OCI-LY3 (cell line): Measurements from ENCODE around the gene RTKN.
"Not testable (repeated sequence)": the region's sequence is repeated elsewhere in the genome, so short reads cannot be mapped to it uniquely, and the experiment has no call there.

Source experiments
- H2AFZ ChIP-seq: fragments of 200-600, 300-600 bp; shearing (Covaris generic); 2 replicates; pipeline ENCODE4 v1.6.0; 2014; ENCODE audit warnings: antibody characterized with exemption, low read depth, low read length
- H3K27ac ChIP-seq: fragments of 200-600, 300-600 bp; sonication (generic); 2 replicates; pipeline ENCODE4 v1.5.1; 2014; ENCODE audit warnings: mild to moderate bottlenecking, low read length, moderate library complexity, mixed read lengths
- H3K27me3 ChIP-seq: fragments of 200-600, 300-600 bp; sonication (generic); 2 replicates; pipeline ENCODE4 v1.6.1; 2014; ENCODE audit warnings: low read depth, low read length, mixed read lengths
- H3K36me3 ChIP-seq: fragments of 200-600, 300-600 bp; sonication (generic); replicated peaks from 2 replicates; pipeline ENCODE3; 2014; ENCODE audit warnings: low read depth, low read length, mixed read lengths
- H3K4me1 ChIP-seq: fragments of 300-600, 200-600 bp; sonication (generic); 2 replicates; pipeline ENCODE4 v1.6.1; 2014; ENCODE audit warnings: low read length, mixed read lengths
- H3K4me2 ChIP-seq: fragments of 200-600, 300-600 bp; sonication (generic); 2 replicates; pipeline ENCODE4 v1.6.1; 2014; ENCODE audit warnings: low read length, mixed read lengths
- H3K4me3 ChIP-seq: fragments of 300-600, 200-600 bp; sonication (generic); 2 replicates; pipeline ENCODE4 v1.5.1; 2014; ENCODE audit warnings: antibody characterized with exemption, mild to moderate bottlenecking, low read length, moderate library complexity
- H3K79me2 ChIP-seq: fragments of 300-600, 200-600 bp; shearing (Covaris generic); 2 replicates; pipeline ENCODE4 v1.6.1; 2014; ENCODE audit warnings: mild to moderate bottlenecking, low read length, mixed read lengths
- H3K9ac ChIP-seq: fragments of 300-600, 200-600 bp; shearing (Covaris generic); 2 replicates; pipeline ENCODE4 v1.6.0; 2014; ENCODE audit warnings: mild to moderate bottlenecking, low read length, moderate library complexity
- H3K9me3 ChIP-seq: fragments of 200-600, 300-600 bp; shearing (Covaris generic); 2 replicates; pipeline ENCODE4 v1.6.1; 2014; ENCODE audit warnings: low read length, mixed read lengths; ENCODE audit not compliant: insufficient read depth
- H4K20me1 ChIP-seq: fragments of 200-600, 300-600 bp; sonication (generic); 2 replicates; pipeline ENCODE4 v1.6.1; 2016; ENCODE audit warnings: low read length, mixed read lengths; ENCODE audit not compliant: insufficient read depth
- EZH2phosphoT487 ChIP-seq: fragments of 200-600 bp; shearing (Covaris generic); IDR thresholded peaks from 2 replicates; pipeline ENCODE4 v1.6.1; 2018; ENCODE audit warnings: antibody characterized with exemption, mixed run types, low read depth
- TF ChIP-seq, protein P1 (sequence below): fragments of 200-600, 300-600 bp; sonication (generic); IDR thresholded peaks from 2 replicates; pipeline ENCODE4 v1.5.1; 2014; ENCODE audit warnings: antibody characterized with exemption, low read length, low read depth

Gene RTKN

DNA sequence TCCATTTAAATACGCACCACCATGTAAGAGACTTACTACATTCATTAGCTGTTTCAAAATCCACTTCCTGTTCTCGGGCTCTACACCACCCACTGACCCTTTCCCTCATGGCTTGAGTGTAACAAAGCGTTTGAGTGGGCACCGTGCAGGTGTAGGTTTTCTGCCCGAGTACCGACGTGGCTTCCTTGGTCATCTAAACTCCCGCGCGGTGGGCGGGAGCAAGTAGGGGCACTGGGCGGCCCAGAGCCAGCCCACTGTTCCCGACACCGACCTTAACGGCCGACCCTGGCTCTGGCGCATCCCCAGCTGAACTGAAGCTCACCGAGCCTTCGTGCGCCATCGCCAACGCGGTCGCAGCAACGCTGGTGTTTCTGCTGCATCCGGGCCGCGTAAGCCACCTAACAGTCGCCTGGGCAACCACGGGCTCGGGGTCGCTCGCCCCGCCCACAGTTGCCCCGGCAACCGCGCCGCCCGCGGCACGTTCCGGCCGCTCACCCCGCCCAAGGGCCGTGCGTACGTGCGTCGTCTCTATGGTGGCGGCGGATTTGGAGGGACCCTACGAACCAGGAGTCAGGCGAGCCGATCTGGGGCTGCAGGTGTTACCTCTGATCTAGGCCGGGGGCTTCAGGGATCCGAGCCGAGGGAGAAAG is 20.4 kb downstream of the RTKN start, which contains the start of the genes C2orf81 and WDR54:
Gene C2orf81 (minus strand): TSS at position 399 of the 650 bp plus-strand sequence. CDS start 59 bp downstream, at position 340.
Gene WDR54 (plus strand): TSS at position 510 of the 650 bp plus-strand sequence. CDS start 424 bp downstream, outside the sequence.
- Histone ChIP-seq H3K27ac (peak within 1 kb of the TSS; percentile 68), H3K79me2 (no peaks in the 10 kb centered on the region), H4K20me1 (no peaks in the 10 kb centered on the region), H3K4me3 (peak within 1 kb of the TSS; percentile 88), H3K4me1 (peaks cover 32% of the 10 kb centered on the region), H3K9me3 (no peaks in the 10 kb centered on the region), H3K27me3 (no peaks in the 10 kb centered on the region), H2AFZ (peak within 1 kb of the TSS; percentile 63; the same call in 1 of the 2 replicates), H3K4me2 (peak within 1 kb of the TSS; percentile 98), H3K36me3 (peaks cover 24% of the 10 kb centered on the region), H3K9ac (peak within 1 kb of the TSS; percentile 76)
- TF ChIP-seq, protein P1, sequence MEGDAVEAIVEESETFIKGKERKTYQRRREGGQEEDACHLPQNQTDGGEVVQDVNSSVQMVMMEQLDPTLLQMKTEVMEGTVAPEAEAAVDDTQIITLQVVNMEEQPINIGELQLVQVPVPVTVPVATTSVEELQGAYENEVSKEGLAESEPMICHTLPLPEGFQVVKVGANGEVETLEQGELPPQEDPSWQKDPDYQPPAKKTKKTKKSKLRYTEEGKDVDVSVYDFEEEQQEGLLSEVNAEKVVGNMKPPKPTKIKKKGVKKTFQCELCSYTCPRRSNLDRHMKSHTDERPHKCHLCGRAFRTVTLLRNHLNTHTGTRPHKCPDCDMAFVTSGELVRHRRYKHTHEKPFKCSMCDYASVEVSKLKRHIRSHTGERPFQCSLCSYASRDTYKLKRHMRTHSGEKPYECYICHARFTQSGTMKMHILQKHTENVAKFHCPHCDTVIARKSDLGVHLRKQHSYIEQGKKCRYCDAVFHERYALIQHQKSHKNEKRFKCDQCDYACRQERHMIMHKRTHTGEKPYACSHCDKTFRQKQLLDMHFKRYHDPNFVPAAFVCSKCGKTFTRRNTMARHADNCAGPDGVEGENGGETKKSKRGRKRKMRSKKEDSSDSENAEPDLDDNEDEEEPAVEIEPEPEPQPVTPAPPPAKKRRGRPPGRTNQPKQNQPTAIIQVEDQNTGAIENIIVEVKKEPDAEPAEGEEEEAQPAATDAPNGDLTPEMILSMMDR, result no peak
- no peak for TF ChIP-seq EZH2phosphoT487

DNA sequence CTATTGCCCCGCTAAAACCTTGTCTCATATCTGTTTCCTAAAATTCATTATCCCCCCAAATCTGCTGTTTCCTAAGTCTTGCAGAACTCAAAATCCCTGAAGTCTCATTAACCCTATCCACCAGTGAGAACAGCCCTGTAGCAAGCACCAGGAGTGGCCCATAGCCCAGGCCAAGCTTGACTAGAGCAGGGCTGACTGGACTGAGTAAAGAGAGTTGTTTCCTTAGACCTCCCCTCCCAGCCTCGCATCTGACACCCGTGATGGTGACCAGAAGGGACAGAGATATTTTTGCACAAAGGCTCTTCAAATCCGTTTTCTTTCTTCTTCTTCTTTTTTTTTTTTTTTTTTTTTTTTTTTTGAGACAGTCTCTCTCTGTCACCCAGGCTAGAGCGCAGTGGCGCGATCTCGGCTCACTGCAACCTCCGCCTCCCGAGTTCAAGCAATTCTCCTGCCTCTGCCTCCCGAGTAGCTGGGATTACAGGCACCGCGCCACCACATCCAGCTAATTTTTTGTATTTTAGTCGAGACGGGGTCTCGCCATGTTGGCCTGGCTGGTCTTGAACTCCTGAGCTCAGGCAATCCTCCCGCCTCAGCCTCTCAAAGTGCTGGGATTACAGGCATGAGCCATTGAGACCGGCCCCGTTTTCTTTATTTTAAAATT is 21.2 kb downstream of the RTKN start:
- Histone ChIP-seq H3K4me3 (peak overlapping the region; percentile 88), H3K36me3 (peaks cover 18% of the 10 kb centered on the region), H3K4me1 (peaks cover 32% of the 10 kb centered on the region), H3K4me2 (peak overlapping the region; percentile 98), H3K9ac (peak overlapping the region; percentile 65), H3K27ac (peak overlapping the region; percentile 68)
- H2AFZ ChIP-seq, H3K27me3 ChIP-seq, H3K9me3 ChIP-seq, H3K79me2 ChIP-seq, H4K20me1 ChIP-seq: not testable (repeated sequence)

DNA sequence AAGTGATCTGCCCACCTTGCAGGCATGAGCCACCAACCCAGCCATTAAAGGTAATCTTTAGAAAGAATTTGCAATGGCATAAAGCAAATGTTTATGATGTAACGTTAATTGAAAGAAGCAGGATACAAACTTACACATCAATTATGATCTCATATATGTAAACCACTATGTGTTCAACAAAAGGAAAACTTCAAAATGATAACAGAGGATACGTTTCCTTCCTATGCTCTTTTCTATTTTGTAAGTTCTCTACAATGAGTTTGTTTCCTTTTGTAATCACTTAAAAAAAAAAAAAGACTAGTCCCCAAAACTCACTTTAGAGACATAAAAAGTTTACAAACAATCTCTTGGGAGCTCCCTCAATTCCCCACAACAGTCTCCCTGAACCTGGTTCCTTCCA is 21.7 kb downstream of the RTKN start:
- Histone ChIP-seq H4K20me1 (no peaks in the 10 kb centered on the region), H3K9me3 (no peaks in the 10 kb centered on the region), H3K27me3 (no peaks in the 10 kb centered on the region), H3K4me1 (peaks cover 32% of the 10 kb centered on the region), H3K27ac (peak overlapping the region; percentile 31), H3K4me2 (peak overlapping the region; percentile 98), H3K36me3 (peaks cover 14% of the 10 kb centered on the region), H3K79me2 (no peaks in the 10 kb centered on the region), H3K9ac (0 out of 2 replicates have a peak overlapping the region, but pooled peaks have one; percentile 15), H3K4me3 (peak overlapping the region; percentile 88), H2AFZ (no peak overlapping the region)
- no peak for TF ChIP-seq EZH2phosphoT487
- TF ChIP-seq, protein P1, result no peak

DNA sequence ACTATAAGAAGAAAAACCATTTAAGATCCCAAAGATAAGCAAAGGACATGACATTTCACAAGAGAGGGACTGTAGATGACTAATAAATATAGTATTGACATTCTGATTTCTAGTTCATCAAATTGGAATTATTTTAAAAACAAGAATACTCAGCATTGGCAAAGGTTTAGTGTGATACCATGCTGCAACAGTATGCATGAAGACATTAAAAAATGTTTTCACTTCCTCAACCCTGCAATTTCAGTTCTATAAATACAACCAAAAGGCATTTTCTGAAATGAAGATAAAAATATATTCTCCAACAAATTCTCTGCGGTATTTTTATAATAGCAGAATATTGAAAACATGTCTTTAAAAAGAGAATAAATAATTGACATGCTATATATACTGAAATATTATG is 22.4 kb downstream of the RTKN start:
- no peak for TF ChIP-seq EZH2phosphoT487
- TF ChIP-seq, protein P1, result no peak
- Histone ChIP-seq H3K4me3 (peak overlapping the region; percentile 88), H3K9ac (0 out of 2 replicates have a peak overlapping the region, but pooled peaks have one; percentile 15), H2AFZ (no peak overlapping the region), H3K4me1 (peaks cover 32% of the 10 kb centered on the region), H3K27ac (peak overlapping the region; percentile 31), H3K79me2 (no peaks in the 10 kb centered on the region), H3K9me3 (no peaks in the 10 kb centered on the region), H3K27me3 (no peaks in the 10 kb centered on the region), H3K4me2 (peak overlapping the region; percentile 98), H3K36me3 (peaks cover 8% of the 10 kb centered on the region), H4K20me1 (no peaks in the 10 kb centered on the region)
